ENCODE results near the gene TRIM52. TPM values are rescaled to one million over a fixed set of nuclear protein-coding genes. Genes with fewer than 3 reads are reported as not detected.

TRIM52 gene
- total RNA-seq, 2 donors from 2014 or later = 11.2 to 15.2 TPM

DNA sequence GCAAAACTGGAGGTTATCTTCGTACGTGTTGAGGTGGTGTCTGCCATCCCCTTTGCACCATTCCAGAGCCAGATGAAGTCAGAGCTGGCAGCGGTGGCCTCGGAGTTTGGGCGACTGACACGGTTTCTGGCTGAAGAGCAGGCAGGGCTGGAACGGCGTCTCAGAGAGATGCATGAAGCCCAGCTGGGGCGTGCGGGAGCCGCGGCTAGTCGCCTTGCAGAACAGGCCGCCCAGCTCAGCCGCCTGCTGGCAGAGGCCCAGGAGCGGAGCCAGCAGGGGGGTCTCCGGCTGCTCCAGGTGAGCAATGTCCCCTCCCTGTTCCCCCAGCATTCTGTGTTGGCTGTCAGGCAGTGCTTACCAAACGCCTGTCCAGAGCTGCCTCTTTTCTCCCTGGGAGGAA lies 28.4 kb downstream of the TRIM52 start:
- no peak overlapping the region for H3K27ac ChIP-seq
- peaks cover 12 to 14% of the 10 kb centered on the region in 2 donors for H3K36me3 ChIP-seq
- no peaks in the 10 kb centered on the region for H3K27me3 ChIP-seq (replicated peaks; ENCODE audit: insufficient read depth)
- 58% methylated on average over 9 of the region's 18 CpGs for WGBS
- H3K9me3 ChIP-seq = no peaks in the 10 kb centered on the region
- intact Hi-C loops (cut with DNase I) = no loop called here
- H3K4me1 ChIP-seq (replicated peaks) = no peaks in the 10 kb centered on the region
- DNase-seq (ENCODE audit: low spot score) = no peak
- H3K4me3 ChIP-seq = no peak overlapping the region
- TF ChIP-seq POLR2A (IDR thresholded peaks at IDR 0.05) = no peak
- TF ChIP-seq, protein P1, sequence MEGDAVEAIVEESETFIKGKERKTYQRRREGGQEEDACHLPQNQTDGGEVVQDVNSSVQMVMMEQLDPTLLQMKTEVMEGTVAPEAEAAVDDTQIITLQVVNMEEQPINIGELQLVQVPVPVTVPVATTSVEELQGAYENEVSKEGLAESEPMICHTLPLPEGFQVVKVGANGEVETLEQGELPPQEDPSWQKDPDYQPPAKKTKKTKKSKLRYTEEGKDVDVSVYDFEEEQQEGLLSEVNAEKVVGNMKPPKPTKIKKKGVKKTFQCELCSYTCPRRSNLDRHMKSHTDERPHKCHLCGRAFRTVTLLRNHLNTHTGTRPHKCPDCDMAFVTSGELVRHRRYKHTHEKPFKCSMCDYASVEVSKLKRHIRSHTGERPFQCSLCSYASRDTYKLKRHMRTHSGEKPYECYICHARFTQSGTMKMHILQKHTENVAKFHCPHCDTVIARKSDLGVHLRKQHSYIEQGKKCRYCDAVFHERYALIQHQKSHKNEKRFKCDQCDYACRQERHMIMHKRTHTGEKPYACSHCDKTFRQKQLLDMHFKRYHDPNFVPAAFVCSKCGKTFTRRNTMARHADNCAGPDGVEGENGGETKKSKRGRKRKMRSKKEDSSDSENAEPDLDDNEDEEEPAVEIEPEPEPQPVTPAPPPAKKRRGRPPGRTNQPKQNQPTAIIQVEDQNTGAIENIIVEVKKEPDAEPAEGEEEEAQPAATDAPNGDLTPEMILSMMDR (IDR thresholded peaks at IDR 0.05) = no peak
- no peak for TF ChIP-seq POLR2AphosphoS5 (IDR thresholded peaks at IDR 0.05)

DNA sequence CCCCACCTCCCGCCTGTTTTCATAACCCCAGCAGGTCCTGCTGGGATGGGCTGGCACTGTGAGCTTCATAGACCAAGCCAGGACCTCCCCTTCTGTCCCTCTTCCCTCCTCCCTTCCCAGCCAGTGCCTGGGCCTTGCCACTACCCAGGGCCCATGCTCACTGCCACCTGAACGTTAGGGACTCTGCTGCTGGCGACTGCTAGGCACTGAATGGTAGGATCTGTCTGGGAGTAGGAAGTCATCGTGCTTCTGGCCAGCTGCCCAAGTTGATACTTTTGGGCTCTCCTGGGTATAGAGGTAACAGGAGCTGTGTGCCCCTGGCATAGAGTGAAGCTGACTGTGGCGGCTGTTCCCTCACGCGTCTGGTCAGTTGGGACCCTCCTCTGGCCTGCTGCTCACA lies 29.5 kb downstream of the TRIM52 start:
- Histone ChIP-seq H3K36me3 (peaks cover 1 to 5% of the 10 kb centered on the region in 2 donors), H3K27me3 (replicated peaks; ENCODE audit: insufficient read depth) (no peaks in the 10 kb centered on the region), H3K4me3 (no peak overlapping the region), H3K27ac (no peak overlapping the region), H3K4me1 (replicated peaks) (no peaks in the 10 kb centered on the region), H3K9me3 (no peaks in the 10 kb centered on the region)
- intact Hi-C loops (cut with DNase I) = no loop called here
- 85% methylated on average over 7 of the region's 7 CpGs for WGBS
- no peak for DNase-seq (ENCODE audit: low spot score)
- TF ChIP-seq POLR2AphosphoS5 (IDR thresholded peaks at IDR 0.05) (no peak), POLR2A (IDR thresholded peaks at IDR 0.05) (no peak)
- TF ChIP-seq, protein P1 (IDR thresholded peaks at IDR 0.05) = no peak

DNA sequence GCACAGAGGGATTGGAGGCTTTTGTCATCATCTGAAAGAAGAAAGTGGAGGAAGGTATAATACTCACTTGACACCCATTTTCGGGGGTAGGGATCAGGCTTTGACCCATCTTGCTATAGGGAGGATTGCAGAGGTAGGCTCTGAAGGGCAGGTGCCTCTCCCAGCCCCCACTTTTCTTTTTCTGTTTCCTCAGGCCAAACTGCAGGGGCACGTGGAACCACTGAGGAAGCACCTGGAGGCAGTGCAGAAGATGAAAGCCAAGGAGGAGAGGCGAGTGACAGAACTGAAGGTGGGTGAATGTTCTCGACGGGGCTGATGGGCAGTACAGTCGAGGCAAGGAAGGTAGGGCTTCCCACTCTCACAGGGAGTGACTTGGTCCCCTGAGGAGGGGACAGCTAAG lies 30.4 kb downstream of the TRIM52 start:
- H3K27ac ChIP-seq = no peak overlapping the region
- intact Hi-C loops (cut with DNase I) = no loop called here
- no peaks in the 10 kb centered on the region for H3K4me1 ChIP-seq (replicated peaks)
- no peaks in the 10 kb centered on the region for H3K27me3 ChIP-seq (replicated peaks; ENCODE audit: insufficient read depth)
- TF ChIP-seq, protein P1 (IDR thresholded peaks at IDR 0.05) = no peak
- TF ChIP-seq POLR2A (IDR thresholded peaks at IDR 0.05) = no peak
- TF ChIP-seq POLR2AphosphoS5 (IDR thresholded peaks at IDR 0.05) = no peak
- H3K9me3 ChIP-seq = no peaks in the 10 kb centered on the region
- DNase-seq (ENCODE audit: low spot score) = no peak
- peaks cover 0 to 5% of the 10 kb centered on the region in 2 donors for H3K36me3 ChIP-seq
- H3K4me3 ChIP-seq = no peak overlapping the region
- 85% methylated on average over 6 of the region's 6 CpGs for WGBS

DNA sequence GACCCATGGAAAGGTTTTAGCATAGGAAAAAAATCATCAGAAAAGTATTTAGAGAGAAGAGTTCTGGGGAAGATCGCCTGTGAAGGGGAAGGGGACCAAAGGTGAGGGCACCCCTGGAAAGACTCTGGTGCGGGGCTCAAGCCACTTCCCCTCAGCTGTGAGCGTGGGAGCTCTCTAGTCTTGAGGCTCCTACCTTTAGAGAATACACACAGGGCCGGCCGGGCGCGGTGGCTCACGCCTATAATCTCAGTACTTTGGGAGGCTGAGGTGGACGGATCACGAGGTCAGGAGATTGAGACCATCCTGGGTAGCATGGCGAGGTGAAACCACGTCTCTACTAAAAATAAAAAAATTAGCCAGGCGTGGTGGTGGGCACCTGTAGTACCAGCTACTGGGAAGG lies 30.9 kb downstream of the TRIM52 start:
- no peak for DNase-seq (ENCODE audit: low spot score)
- intact Hi-C loops (cut with DNase I) = no loop called here
- 90% methylated on average over 13 of the region's 13 CpGs for WGBS
- Histone ChIP-seq H3K4me3 (no peak overlapping the region), H3K27me3 (replicated peaks; ENCODE audit: insufficient read depth) (no peaks in the 10 kb centered on the region), H3K4me1 (replicated peaks) (no peaks in the 10 kb centered on the region), H3K36me3 (peaks cover 0 to 5% of the 10 kb centered on the region in 2 donors), H3K27ac (no peak overlapping the region), H3K9me3 (no peaks in the 10 kb centered on the region)
- TF ChIP-seq POLR2AphosphoS5 (IDR thresholded peaks at IDR 0.05) (no peak), POLR2A (IDR thresholded peaks at IDR 0.05) (no peak)
- TF ChIP-seq, protein P1 (IDR thresholded peaks at IDR 0.05) = no peak

DNA sequence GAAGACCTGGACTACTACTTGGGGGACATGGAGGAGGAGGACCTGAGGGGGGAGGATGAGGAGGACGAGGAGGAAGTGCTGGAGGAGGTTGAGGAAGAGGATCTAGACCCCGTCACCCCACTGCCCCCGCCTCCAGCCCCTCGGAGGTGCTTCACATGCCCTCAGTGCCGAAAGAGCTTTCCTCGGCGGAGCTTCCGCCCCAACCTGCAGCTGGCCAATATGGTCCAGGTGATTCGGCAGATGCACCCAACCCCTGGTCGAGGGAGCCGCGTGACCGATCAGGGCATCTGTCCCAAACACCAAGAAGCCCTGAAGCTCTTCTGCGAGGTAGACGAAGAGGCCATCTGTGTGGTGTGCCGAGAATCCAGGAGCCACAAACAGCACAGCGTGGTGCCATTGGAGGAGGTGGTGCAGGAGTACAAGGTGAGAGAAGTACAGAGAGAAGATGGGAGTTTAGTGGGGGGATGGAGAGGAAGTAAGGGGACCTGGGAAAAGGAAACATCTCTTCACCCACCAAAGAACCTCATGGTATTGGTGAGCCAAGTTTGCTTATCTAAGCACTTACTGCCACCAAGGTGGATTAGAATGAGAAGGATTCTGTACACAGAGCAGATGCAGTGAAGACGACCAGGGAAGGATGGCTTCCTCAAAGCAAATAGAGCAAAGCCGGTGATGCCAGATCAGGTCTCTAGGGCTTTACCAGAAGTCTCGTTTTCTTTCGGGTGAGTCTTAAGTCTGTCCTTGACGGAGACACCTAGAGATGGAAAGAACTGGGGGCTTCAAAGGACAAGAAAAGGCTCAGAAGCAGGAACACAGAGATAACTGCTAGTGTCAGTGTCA lies 36.3 kb downstream of the TRIM52 start:
- Histone ChIP-seq H3K9me3 (no peaks in the 10 kb centered on the region), H3K27me3 (replicated peaks; ENCODE audit: insufficient read depth) (no peaks in the 10 kb centered on the region), H3K27ac (peak overlapping the region in 1 of 2 donors; percentile 98), H3K4me3 (peak overlapping the region; percentile 84 to 90), H3K36me3 (no peaks in the 10 kb centered on the region), H3K4me1 (replicated peaks) (no peaks in the 10 kb centered on the region)
- no peak for DNase-seq (ENCODE audit: low spot score)
- intact Hi-C loops (cut with DNase I) = no loop called here
- TF ChIP-seq, protein P1 (IDR thresholded peaks at IDR 0.05) = no peak
- TF ChIP-seq POLR2AphosphoS5 (IDR thresholded peaks at IDR 0.05) (no peak), POLR2A (IDR thresholded peaks at IDR 0.05) (no peak)
- WGBS = 71% methylated on average over 22 of the region's 22 CpGs
